ENCODE results near the gene GRIN3A. TPM values are rescaled to one million over a fixed set of nuclear protein-coding genes. Genes with fewer than 3 reads are reported as not detected.
A peak's percentile ranks its signal among the peaks of the same experiment; 100 is the strongest.
"Not testable (repeated sequence)": the region's sequence is repeated elsewhere in the genome, so short reads cannot be mapped to it uniquely, and the experiment has no call there.

The GRIN3A gene
- total and polyA plus RNA-seq, 5 donors, result 0.09 to 0.31 (median 0.19) TPM; not detected in 1

DNA sequence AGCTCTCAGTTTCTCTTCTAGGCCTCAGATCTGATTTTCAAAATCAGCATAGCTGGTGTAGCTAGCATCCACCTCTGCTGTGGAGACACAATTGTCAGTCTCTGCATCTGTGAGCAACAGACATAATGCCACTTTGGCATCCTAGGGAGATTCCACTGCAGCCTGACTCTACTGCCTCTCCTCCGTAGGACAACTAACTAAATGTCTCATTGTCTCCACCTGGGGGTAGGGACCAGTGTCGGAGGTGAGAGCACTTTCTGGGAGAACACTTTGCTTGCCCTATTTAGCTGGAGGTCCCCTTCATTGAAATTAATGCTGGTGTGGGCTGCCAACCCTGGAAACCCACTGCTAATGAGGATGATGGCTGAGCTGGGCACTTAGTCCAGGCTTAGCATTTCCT is 145.1 kb downstream of the GRIN3A start:
- H3K4me3 ChIP-seq (ENCODE audit: low read length), result no peak overlapping the region
- DNase-seq, result no peak
- no peak for ATAC-seq
- intact Hi-C loops (cut with DNase I), result no loop called here
- no peaks in the 10 kb centered on the region for H3K4me1 ChIP-seq (ENCODE audit: control insufficient read depth, insufficient read depth, low read length)
- H3K27me3 ChIP-seq (ENCODE audit: control insufficient read depth, insufficient read depth), result no peaks in the 10 kb centered on the region
- 72% methylated on average over 2 of the region's 2 CpGs for WGBS
- no peak overlapping the region for H3K27ac ChIP-seq (ENCODE audit: low read length)
- H3K9me3 ChIP-seq (ENCODE audit: control insufficient read depth, low read length), result no peaks in the 10 kb centered on the region

DNA sequence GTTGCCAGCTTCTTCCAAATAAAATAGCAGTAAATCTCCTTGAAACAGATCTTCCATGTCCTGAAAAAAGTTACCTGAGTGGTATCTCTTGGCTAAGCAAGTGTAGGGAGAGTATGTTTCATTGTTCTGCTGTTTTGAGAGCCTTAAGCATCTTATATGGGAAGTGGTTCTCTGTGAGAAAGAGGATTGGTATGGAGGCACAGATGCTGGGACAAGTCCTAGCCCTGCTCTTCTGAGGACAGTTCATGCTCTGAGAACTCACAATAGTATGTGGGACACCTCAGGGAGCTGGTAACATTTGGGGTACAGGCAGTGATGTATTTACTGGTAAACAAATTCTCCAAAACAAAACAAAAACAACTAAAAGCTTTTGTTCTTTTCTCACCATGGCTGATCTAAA is 145.7 kb downstream of the GRIN3A start:
- H3K4me3 ChIP-seq (ENCODE audit: low read length), result no peak overlapping the region
- H3K27me3 ChIP-seq (ENCODE audit: control insufficient read depth, insufficient read depth), result no peaks in the 10 kb centered on the region
- no peak overlapping the region for H3K27ac ChIP-seq (ENCODE audit: low read length)
- intact Hi-C loops (cut with DNase I), result no loop called here
- DNase-seq, result no peak
- H3K4me1 ChIP-seq (ENCODE audit: control insufficient read depth, insufficient read depth, low read length), result no peaks in the 10 kb centered on the region
- H3K9me3 ChIP-seq (ENCODE audit: control insufficient read depth, low read length), result no peaks in the 10 kb centered on the region
- ATAC-seq, result no peak

DNA sequence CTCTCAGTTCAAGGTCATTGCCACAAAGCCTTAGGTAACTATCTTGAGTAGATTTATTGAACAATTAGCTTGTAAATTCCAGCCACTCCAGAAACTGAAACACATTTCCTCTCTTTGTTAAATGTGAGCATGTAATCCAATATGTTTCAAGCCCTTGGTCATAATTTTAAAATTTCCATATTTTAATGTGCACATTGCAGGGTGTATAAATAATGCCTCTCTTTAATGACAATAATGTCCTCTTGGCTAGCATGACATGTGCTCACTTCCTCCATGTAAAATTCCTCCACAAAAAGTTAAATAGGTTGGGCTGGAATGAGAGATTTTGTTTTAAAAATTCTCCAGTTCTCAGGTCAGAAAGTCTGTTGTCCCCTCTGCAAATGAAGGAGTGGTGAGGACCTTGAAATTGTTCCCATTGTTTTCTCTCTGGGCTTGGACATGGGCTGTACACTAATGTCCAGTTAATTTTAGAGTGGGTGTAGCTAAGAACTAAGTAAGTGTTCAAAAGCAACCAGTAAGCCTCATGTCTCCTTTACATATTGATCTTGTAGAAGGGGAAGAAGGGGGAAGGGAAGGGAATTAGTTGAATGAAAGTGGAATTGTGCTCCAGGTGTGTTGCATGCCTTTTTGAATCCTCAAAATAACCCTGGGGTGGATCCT is 146.5 kb downstream of the GRIN3A start:
- intact Hi-C loops (cut with DNase I), result no loop called here
- Histone ChIP-seq H3K9me3 (ENCODE audit: control insufficient read depth, low read length) (no peaks in the 10 kb centered on the region), H3K27me3 (ENCODE audit: control insufficient read depth, insufficient read depth) (no peaks in the 10 kb centered on the region), H3K27ac (ENCODE audit: low read length) (no peak overlapping the region), H3K4me3 (ENCODE audit: low read length) (no peak overlapping the region), H3K4me1 (ENCODE audit: control insufficient read depth, insufficient read depth, low read length) (no peaks in the 10 kb centered on the region)
- ATAC-seq (no peak), DNase-seq (no peak)

DNA sequence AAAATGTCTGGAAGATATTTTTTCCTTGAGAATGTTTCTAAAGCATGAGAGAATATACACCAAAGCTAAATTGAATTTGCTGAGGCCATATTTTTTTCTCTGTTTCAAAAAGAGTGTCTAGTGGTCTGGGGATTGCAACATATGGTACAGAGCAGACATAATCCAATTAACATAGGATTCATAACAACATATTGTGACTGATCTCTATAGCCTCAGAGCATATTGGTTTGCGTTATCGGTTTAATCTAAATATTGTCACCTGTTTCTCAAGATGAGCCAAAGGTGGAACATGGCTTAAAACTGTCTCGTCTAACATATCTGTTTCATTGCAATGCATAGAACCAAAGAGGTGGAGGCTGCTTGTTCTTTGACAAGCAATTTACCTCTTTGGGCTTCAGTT is 147.5 kb downstream of the GRIN3A start:
- 87% methylated on average over 3 of the region's 3 CpGs for WGBS
- intact Hi-C loops (cut with DNase I), result no loop called here
- Histone ChIP-seq H3K4me3 (ENCODE audit: low read length) (no peak overlapping the region), H3K4me1 (ENCODE audit: control insufficient read depth, insufficient read depth, low read length) (no peaks in the 10 kb centered on the region), H3K27me3 (ENCODE audit: control insufficient read depth, insufficient read depth) (no peaks in the 10 kb centered on the region), H3K27ac (ENCODE audit: low read length) (no peak overlapping the region), H3K9me3 (ENCODE audit: control insufficient read depth, low read length) (no peaks in the 10 kb centered on the region)
- ATAC-seq, result no peak
- DNase-seq, result no peak

DNA sequence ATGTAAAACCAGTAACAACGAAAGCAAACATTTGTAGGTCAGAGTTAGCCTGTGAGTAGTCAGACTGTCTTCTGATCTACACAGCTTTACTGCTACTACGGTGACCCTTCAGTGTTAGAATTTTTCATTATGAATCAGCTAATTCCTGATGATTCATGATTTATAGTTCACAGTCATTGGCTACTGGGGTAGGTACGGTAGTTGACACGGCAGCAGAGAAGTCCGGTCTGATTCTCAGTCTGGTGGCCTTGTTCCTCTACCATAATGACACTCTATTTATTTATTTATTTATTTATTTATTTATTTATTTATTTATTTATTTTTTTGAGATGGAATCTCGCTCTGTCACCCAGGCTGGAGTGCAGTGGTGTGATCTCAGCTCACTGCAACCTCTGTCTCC is 148.4 kb downstream of the GRIN3A start:
- H3K27ac ChIP-seq (ENCODE audit: low read length); intact Hi-C loops (cut with DNase I); H3K27me3 ChIP-seq (ENCODE audit: control insufficient read depth, insufficient read depth); H3K4me3 ChIP-seq (ENCODE audit: low read length); H3K4me1 ChIP-seq (ENCODE audit: control insufficient read depth, insufficient read depth, low read length); H3K9me3 ChIP-seq (ENCODE audit: control insufficient read depth, low read length); ATAC-seq; DNase-seq: not testable (repeated sequence)
- WGBS, result 86% methylated on average over 6 of the region's 6 CpGs

DNA sequence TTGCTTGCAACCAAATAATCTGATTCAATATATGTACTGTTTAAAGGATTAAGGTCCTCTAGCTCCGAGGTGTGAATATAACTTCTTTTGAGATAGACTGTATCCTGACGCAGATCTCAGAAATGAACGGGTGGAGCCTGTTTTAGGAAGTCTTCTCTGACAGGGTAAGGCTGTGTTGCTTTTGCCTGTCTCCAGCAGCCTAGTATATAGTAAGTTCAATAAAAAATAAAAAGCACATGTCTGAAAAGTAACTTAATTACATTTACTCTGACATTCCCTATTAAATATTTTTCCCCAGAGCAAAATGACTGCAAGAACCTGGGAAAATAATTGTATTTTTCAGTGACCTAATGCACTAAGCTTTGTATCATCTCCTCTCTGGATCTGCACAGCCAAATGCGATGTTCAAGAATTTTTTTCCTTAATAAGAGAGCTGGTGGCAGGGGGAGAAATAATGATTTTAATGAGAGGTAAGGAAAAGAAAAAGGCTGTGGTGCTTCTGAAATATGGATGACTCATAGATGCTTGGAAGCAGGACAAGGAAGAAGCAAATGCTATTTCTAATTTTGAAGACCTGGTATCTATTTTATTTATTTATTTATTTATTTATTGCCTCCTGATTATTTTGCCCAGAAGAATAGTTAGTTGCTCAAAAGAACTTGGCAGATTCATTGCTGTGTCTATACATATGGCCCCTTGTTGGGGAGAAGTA is 151.0 kb downstream of the GRIN3A start:
- Histone ChIP-seq H3K9me3 (ENCODE audit: control insufficient read depth, low read length) (no peaks in the 10 kb centered on the region), H3K4me1 (ENCODE audit: control insufficient read depth, insufficient read depth, low read length) (no peaks in the 10 kb centered on the region), H3K27me3 (ENCODE audit: control insufficient read depth, insufficient read depth) (no peaks in the 10 kb centered on the region), H3K4me3 (ENCODE audit: low read length) (no peak overlapping the region), H3K27ac (ENCODE audit: low read length) (no peak overlapping the region)
- DNase-seq (no peak), ATAC-seq (no peak)
- WGBS, result 85% methylated on average over 4 of the region's 4 CpGs
- intact Hi-C loops (cut with DNase I), result no loop called here

- Histone ChIP-seq H3K27ac (ENCODE audit: low read length) (no peak overlapping the region), H3K4me1 (ENCODE audit: control insufficient read depth, insufficient read depth, low read length) (no peaks in the 10 kb centered on the region), H3K4me3 (ENCODE audit: low read length) (no peak overlapping the region), H3K27me3 (ENCODE audit: control insufficient read depth, insufficient read depth) (no peaks in the 10 kb centered on the region), H3K9me3 (ENCODE audit: control insufficient read depth, low read length) (no peaks in the 10 kb centered on the region)
- no peak for DNase-seq
- no peak for ATAC-seq
- WGBS, result 70% methylated on average over 5 of the region's 5 CpGs
- intact Hi-C loops (cut with DNase I), result no loop called here
These were observed 151.8 kb downstream of the GRIN3A start for GRCh38 chr9:101586651-101587050.

GRCh38 chr9:101585740-101586139 is 152.7 kb downstream of the GRIN3A start:
- 45% methylated on average over 3 of the region's 3 CpGs for WGBS
- no peak overlapping the region for H3K27ac ChIP-seq (ENCODE audit: low read length)
- no peaks in the 10 kb centered on the region for H3K9me3 ChIP-seq (ENCODE audit: control insufficient read depth, low read length)
- ATAC-seq, result peak; percentile 32 to 33
- intact Hi-C loops (cut with DNase I), result no loop called here
- no peaks in the 10 kb centered on the region for H3K4me1 ChIP-seq (ENCODE audit: control insufficient read depth, insufficient read depth, low read length)
- DNase-seq, result no peak
- H3K4me3 ChIP-seq (ENCODE audit: low read length), result no peak overlapping the region
- no peaks in the 10 kb centered on the region for H3K27me3 ChIP-seq (ENCODE audit: control insufficient read depth, insufficient read depth)

GRCh38 chr9:101582553-101582952 is 155.9 kb downstream of the GRIN3A start:
- intact Hi-C loops (cut with DNase I), result no loop called here
- H3K27ac ChIP-seq (ENCODE audit: low read length), result no peak overlapping the region
- ATAC-seq (no peak), DNase-seq (no peak)
- H3K9me3 ChIP-seq (ENCODE audit: control insufficient read depth, low read length), result no peaks in the 10 kb centered on the region
- no peaks in the 10 kb centered on the region for H3K27me3 ChIP-seq (ENCODE audit: control insufficient read depth, insufficient read depth)
- H3K4me3 ChIP-seq (ENCODE audit: low read length), result no peak overlapping the region
- no peaks in the 10 kb centered on the region for H3K4me1 ChIP-seq (ENCODE audit: control insufficient read depth, insufficient read depth, low read length)
- WGBS, result 73% methylated on average over 1 of the region's 1 CpG

- no peak overlapping the region for H3K27ac ChIP-seq (ENCODE audit: low read length)
- H3K9me3 ChIP-seq (ENCODE audit: control insufficient read depth, low read length), result no peaks in the 10 kb centered on the region
- WGBS, result 83% methylated on average over 6 of the region's 6 CpGs
- H3K4me1 ChIP-seq (ENCODE audit: control insufficient read depth, insufficient read depth, low read length), result no peaks in the 10 kb centered on the region
- ATAC-seq (peak; percentile 51 to 59), DNase-seq (peak in 2 of 3 donors; percentile 44 to 60)
- intact Hi-C loops (cut with DNase I), result no loop called here
- H3K4me3 ChIP-seq (ENCODE audit: low read length), result no peak overlapping the region
- no peaks in the 10 kb centered on the region for H3K27me3 ChIP-seq (ENCODE audit: control insufficient read depth, insufficient read depth)
These were observed 158.5 kb downstream of the GRIN3A start for GRCh38 chr9:101579711-101580545.

DNA sequence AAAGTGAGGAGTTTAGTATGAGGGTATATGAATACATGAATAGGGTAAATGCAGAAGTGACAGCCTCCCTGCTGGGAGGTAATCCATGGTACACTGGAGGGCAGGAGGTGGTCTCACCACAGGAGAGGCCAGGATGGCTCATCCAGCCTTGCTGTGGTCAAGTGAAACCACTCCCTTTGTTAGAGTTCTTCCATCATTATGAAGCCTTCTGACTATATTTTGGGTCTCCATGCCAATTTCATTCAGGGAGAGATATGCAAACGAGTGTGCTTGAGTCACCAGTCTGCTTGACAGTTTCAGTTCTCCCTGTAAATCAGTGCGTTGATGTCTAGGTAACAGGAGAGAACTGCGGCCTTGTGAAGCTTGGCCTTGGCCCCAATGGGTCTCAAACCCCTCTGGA is 160.1 kb downstream of the GRIN3A start:
- intact Hi-C loops (cut with DNase I), result no loop called here
- Histone ChIP-seq H3K27ac (ENCODE audit: low read length) (no peak overlapping the region), H3K27me3 (ENCODE audit: control insufficient read depth, insufficient read depth) (no peaks in the 10 kb centered on the region), H3K9me3 (ENCODE audit: control insufficient read depth, low read length) (no peaks in the 10 kb centered on the region), H3K4me1 (ENCODE audit: control insufficient read depth, insufficient read depth, low read length) (no peaks in the 10 kb centered on the region), H3K4me3 (ENCODE audit: low read length) (no peak overlapping the region)
- ATAC-seq (no peak), DNase-seq (no peak)
- WGBS, result 76% methylated on average over 3 of the region's 3 CpGs

All from right cardiac atrium (tissue), 5 donors.